VCaP (cell line): ENCODE results near the gene SLC25A45.
A peak's percentile ranks its signal among the peaks of the same experiment; 100 is the strongest.

Experiments
- H3K27ac ChIP-seq: fragments of 450-650 bp; 2 replicates; pipeline ENCODE4 v1.5.1; 2017
- CTCF ChIP-seq: fragments of 450-650 bp; conservative IDR thresholded peaks from 2 replicates; pipeline ENCODE4 v1.5.1; 2017; ENCODE audit warnings: mild to moderate bottlenecking, moderate library complexity

Gene SLC25A45

GRCh38 chr11:65415499-65416340, 33.3 kb upstream of the SLC25A45 start:
- H3K27ac ChIP-seq = peak overlapping the region; percentile 100
- no peak for TF ChIP-seq CTCF

DNA sequence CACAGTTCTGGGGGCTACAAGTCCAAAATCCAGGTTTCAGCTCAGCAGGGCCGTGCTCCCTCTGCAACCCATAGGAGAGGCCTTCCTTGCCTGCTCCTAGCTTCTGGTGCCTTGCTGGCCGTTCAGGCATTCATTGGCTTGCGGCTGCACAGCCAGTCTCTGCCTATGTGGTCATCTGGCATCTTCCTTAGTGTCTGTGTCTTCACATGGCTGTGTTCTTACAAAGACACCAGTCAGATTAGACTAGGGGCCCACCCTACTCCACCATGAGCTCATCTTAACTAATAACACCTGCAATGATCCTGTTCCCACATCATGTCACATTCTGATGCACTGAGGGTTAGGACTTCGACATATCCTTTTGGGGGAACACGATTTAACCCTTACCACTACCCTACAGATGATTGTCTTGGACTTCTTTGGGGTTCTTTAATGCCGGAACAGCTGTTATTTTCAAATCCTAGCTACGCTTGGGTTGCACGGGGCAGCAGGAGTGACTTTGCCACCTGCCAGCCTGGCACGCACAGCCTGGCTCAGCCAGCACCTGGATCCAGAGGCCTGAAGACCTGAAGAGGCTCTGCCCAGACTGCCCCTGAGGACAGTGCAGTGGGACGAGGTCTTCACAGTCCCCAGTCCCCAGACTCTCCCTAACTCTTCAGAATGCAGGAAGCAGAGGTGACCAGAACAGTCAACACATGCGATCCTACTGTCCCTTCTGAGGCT, 32.5 kb upstream of the SLC25A45 start:
- no peak for TF ChIP-seq CTCF
- H3K27ac ChIP-seq = peak overlapping the region; percentile 100

GRCh38 chr11:65413077-65413664, 30.7 kb upstream of the SLC25A45 start:
- H3K27ac ChIP-seq = 0 out of 2 replicates have a peak overlapping the region, but pooled peaks have one; percentile 100

DNA sequence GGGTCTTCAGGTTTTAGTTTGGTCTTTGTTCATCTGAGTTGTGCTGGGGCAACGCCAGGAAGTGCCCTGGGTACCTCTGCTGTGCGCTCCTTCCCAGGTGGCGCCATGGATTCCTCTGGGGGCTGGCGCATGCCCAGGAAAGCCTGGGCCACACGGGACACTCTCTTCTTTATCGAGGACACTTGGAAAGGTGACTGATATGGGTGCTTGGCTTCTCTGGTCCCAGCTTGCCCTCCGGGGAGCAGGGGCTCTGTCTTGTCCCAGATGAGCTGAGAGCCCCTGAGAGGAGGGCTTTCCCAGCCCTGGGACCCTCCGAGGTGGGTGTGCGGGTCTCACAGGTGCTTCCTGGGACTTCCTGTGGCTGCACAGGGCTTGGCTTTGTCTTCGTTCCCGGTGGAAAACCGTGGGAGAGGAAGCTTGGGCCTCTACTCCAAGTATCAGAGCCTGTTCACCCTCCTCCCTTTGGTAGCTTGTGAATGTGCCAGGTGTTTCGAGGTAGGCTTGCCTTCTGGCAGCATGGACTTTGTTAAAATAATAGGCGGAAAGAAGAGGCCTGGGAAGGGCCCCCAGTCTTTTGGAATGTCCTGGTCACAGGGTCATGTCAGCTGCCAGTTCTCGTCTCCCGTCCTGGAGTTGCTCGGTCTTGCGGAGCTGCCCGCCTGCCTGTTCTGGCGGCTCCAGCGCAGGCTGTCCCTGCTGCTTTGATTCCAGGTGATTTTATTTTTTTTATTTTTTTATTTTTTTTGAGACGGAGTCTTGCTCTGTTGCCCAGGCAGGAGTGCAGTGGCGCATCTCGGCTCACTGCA, 30.0 kb upstream of the SLC25A45 start:
- TF ChIP-seq CTCF = no peak
- peak overlapping the region; percentile 9 for H3K27ac ChIP-seq

DNA sequence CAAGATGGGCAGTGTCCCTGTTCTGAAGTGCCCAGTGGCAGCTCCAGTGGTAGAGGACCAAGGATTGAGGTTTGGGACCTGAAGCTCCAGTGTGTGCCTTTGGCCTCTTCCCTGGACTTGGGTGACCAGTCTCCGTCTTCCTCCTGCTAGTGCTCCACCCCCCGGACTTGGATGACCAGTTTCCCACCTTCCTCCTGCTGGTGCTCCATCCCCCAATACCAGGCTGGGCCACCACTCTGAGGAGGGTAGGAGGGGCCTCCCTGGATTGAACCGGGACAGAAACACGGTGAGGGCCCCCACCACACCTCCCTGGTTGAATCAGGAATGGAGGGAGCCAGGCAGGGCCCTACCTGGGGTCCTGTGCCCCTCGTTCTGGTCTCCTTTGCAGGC, 29.2 kb upstream of the SLC25A45 start:
- no peak for TF ChIP-seq CTCF
- peak overlapping the region; percentile 9; the same call in 1 of the 2 replicates for H3K27ac ChIP-seq

GRCh38 chr11:65410936-65411680, 28.7 kb upstream of the SLC25A45 start:
- peak overlapping the region; percentile 9; the same call in 1 of the 2 replicates for H3K27ac ChIP-seq
- TF ChIP-seq CTCF = no peak
